ENCODE measurements around the gene TEAD1. TPM values are rescaled to one million over a fixed set of nuclear protein-coding genes. Genes with fewer than 3 reads are reported as not detected.
A peak's percentile ranks its signal among the peaks of the same experiment; 100 is the strongest.

The TEAD1 gene
- total and polyA plus RNA-seq, 3 experiments from 2014 or later, result 0.59 to 0.89 TPM; not detected in 1

DNA sequence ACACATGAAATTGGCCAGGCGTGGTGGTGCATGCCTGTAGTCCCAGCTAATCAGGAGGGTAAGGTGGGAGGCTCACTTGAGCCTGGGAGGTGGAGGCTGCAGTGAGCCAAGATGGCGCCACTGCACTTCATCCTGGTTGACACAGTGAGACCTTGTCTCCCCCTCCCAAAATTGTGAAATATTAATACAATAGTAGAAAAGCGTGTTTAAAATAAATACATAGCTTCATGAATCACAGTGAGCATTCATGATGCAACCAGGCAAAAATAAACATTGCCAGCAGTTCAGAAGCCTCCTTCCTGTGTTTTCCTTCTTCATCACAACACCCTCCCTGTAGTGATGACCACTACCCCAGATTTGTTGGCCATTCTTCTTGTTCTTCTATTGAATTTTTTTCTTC lies 4.3 kb upstream of the TEAD1 start:
- ChIA-PET CTCF (no interaction called here), POLR2A (no interaction called here)
- H3K36me3 ChIP-seq (ENCODE audit: insufficient read depth, low read length), result no peaks in the 10 kb centered on the region
- Mint-ChIP-seq H3K4me1 (peaks cover 9 to 17% (median 14%) of the 10 kb centered on the region in 3 donors), H3K4me3 (no peak overlapping the region), H3K27me3 (peaks cover 43 to 68% of the 10 kb centered on the region in 2 donors), H3K9me3 (peaks cover 0 to 12% (median 4%) of the 10 kb centered on the region in 5 donors), H3K36me3 (peaks cover 0 to 8% (median 0%) of the 10 kb centered on the region in 3 donors), H3K27ac (no peak overlapping the region)
- no peak overlapping the region for H3K27ac ChIP-seq (ENCODE audit: low read depth, low read length)
- peaks cover 32% of the 10 kb centered on the region for H3K27me3 ChIP-seq (ENCODE audit: insufficient read depth, low read length, poor library complexity, severe bottlenecking)
- H3K4me3 ChIP-seq (ENCODE audit: low read length), result no peak overlapping the region
- no peak for DNase-seq
- H3K9me3 ChIP-seq (ENCODE audit: low read length), result no peaks in the 10 kb centered on the region
- peaks cover 11% of the 10 kb centered on the region for H3K4me1 ChIP-seq (ENCODE audit: insufficient read depth, low read length)

DNA sequence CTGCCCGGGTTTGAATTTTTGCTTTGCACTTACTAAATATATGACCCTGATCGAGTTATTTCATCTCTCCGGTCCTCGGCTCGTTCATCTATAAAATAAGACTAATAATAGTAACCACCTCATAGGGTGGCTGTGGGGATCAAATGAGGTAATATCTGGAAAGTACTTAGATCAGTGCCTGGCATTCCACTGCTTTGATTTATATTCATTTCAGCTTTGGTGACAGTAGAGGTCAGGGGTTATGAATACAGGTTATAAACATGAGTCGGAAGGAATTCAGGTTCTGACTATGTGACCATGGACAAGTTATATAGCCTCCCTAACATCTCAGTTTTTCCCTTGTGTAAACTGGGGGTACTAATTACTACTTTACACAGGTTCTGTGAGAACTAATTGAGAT lies 2.9 kb upstream of the TEAD1 start:
- peaks cover 0 to 8% (median 0%) of the 10 kb centered on the region in 3 donors for H3K36me3 Mint-ChIP-seq
- Histone ChIP-seq H3K36me3 (ENCODE audit: insufficient read depth, low read length) (no peaks in the 10 kb centered on the region), H3K27ac (ENCODE audit: low read depth, low read length) (no peak overlapping the region), H3K27me3 (ENCODE audit: insufficient read depth, low read length, poor library complexity, severe bottlenecking) (peaks cover 38% of the 10 kb centered on the region), H3K9me3 (ENCODE audit: low read length) (no peaks in the 10 kb centered on the region), H3K4me3 (ENCODE audit: low read length) (no peak overlapping the region), H3K4me1 (ENCODE audit: insufficient read depth, low read length) (peaks cover 11% of the 10 kb centered on the region)
- peaks cover 53 to 70% of the 10 kb centered on the region in 2 donors for H3K27me3 Mint-ChIP-seq
- peaks cover 0 to 10% (median 4%) of the 10 kb centered on the region in 5 donors for H3K9me3 Mint-ChIP-seq
- no peak overlapping the region for H3K4me3 Mint-ChIP-seq
- no peak for DNase-seq
- H3K27ac Mint-ChIP-seq, result no peak overlapping the region
- ChIA-PET CTCF (no interaction called here), POLR2A (no interaction called here)
- H3K4me1 Mint-ChIP-seq, result peaks cover 11 to 21% (median 20%) of the 10 kb centered on the region in 3 donors

DNA sequence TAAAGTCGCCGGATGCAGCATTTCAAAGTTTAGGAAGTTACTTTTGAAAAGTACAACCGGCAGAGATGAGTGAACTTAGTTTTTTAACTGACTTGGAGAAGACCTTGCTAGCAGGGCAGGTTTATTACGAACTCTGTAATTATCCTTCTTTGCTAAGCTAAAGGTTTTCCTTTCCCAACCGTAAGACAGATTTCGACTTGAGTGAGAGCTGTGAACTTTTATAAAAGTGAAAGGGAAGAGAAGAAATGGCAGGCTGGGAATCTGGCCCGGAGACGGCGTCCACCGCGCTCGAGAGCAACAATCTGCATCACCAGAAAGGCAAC lies 659 bp upstream of the TEAD1 start:
- peak overlapping the region; percentile 68 for H3K27ac ChIP-seq (ENCODE audit: low read depth, low read length)
- Mint-ChIP-seq H3K9me3 (peaks cover 0 to 8% (median 4%) of the 10 kb centered on the region in 5 donors), H3K36me3 (peaks cover 0 to 5% (median 0%) of the 10 kb centered on the region in 3 donors), H3K4me1 (peaks cover 11 to 21% (median 20%) of the 10 kb centered on the region in 3 donors), H3K4me3 (peak overlapping the region; percentile 66 to 87 (median 82)), H3K27ac (peak overlapping the region in 3 of 8 donors; percentile 30 to 74 (median 31)), H3K27me3 (peaks cover 64 to 74% of the 10 kb centered on the region in 2 donors)
- POLR2A ChIA-PET, result interaction anchor here (0.5 kb wide), 1 partner anchor 830 kb away, joined by 3 read pairs; no protein-coding TSS in a partner anchor
- peaks cover 11% of the 10 kb centered on the region for H3K4me1 ChIP-seq (ENCODE audit: insufficient read depth, low read length)
- H3K36me3 ChIP-seq (ENCODE audit: insufficient read depth, low read length), result no peaks in the 10 kb centered on the region
- no peaks in the 10 kb centered on the region for H3K9me3 ChIP-seq (ENCODE audit: low read length)
- peaks cover 38% of the 10 kb centered on the region for H3K27me3 ChIP-seq (ENCODE audit: insufficient read depth, low read length, poor library complexity, severe bottlenecking)
- CTCF ChIA-PET, result no interaction called here
- no peak for DNase-seq
- peak overlapping the region; percentile 61 for H3K4me3 ChIP-seq (ENCODE audit: low read length)

DNA sequence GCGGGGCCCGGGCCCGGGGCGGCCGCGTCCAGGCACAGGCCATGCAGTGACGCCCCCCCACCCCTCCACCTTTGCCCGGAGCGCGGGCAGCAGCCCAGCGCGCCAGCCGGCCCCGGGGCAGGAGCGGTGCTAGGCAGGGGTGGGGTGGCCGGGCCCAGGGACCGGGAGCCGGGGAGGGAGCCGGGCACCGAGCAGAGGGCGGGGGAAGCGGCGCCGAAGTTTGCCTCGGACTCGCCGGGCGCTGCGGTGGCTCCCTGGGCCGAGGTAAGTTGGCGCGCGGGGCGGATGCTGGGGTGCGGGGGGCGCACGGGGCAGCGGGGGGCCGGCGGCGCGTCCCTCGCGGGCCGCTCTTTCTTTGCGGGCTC lies 332 bp downstream of the TEAD1 start:
- peaks cover 63 to 74% of the 10 kb centered on the region in 2 donors for H3K27me3 Mint-ChIP-seq
- no peaks in the 10 kb centered on the region for H3K36me3 Mint-ChIP-seq
- no peak overlapping the region for H3K27ac Mint-ChIP-seq
- H3K4me1 ChIP-seq (ENCODE audit: insufficient read depth, low read length), result peaks cover 11% of the 10 kb centered on the region
- POLR2A ChIA-PET, result no interaction called here
- H3K9me3 Mint-ChIP-seq, result peaks cover 0 to 3% (median 0%) of the 10 kb centered on the region in 5 donors
- H3K4me3 ChIP-seq (ENCODE audit: low read length), result no peak overlapping the region
- DNase-seq, result no peak
- H3K9me3 ChIP-seq (ENCODE audit: low read length), result no peaks in the 10 kb centered on the region
- no peaks in the 10 kb centered on the region for H3K36me3 ChIP-seq (ENCODE audit: insufficient read depth, low read length)
- H3K4me3 Mint-ChIP-seq, result no peak overlapping the region
- H3K27me3 ChIP-seq (ENCODE audit: insufficient read depth, low read length, poor library complexity, severe bottlenecking), result peaks cover 38% of the 10 kb centered on the region
- H3K4me1 Mint-ChIP-seq, result peaks cover 11 to 21% (median 20%) of the 10 kb centered on the region in 3 donors
- H3K27ac ChIP-seq (ENCODE audit: low read depth, low read length), result no peak overlapping the region
- CTCF ChIA-PET, result no interaction called here

DNA sequence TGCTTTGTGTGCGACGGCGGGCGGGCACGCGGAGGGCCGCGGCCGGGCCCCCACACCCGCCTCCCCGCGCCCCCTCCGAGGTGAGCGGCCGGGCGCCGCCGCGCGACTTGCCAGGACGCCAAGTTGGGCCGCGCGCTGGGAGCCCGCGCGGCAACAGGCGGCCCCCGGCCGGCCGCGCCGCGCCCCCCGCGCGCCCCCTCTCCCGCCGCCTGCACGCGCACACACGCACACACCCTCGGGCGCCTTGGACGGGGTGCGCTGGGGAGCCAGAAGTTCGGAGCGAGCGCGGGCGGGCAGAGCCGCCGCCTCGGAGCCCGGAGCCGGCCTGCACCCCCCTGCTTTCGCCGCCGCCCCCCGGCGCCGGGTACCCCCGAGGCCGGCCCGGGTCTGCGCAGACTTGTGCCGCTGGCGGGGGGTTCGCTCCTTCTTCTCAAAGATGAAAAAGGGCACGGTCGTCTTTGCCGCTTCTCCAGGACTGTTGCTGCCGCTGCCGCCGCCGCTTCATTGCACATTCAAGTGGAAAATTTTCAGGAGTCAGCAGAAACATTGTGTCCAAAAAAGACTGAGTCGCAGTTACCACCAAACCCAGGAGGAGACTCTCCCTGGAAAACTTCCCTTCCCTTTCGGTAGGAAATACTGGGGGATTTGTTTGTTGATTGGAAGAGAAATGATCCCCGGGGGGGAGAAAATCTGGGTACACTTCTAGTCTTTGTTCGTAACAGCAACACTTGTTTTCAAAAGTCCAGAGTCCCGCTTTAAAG lies 895 bp downstream of the TEAD1 start:
- peaks cover 0 to 3% (median 0%) of the 10 kb centered on the region in 5 donors for H3K9me3 Mint-ChIP-seq
- H3K27ac ChIP-seq (ENCODE audit: low read depth, low read length), result no peak overlapping the region
- H3K36me3 ChIP-seq (ENCODE audit: insufficient read depth, low read length), result no peaks in the 10 kb centered on the region
- H3K4me1 ChIP-seq (ENCODE audit: insufficient read depth, low read length), result peaks cover 11% of the 10 kb centered on the region
- H3K4me3 ChIP-seq (ENCODE audit: low read length), result no peak overlapping the region
- peaks cover 34% of the 10 kb centered on the region for H3K27me3 ChIP-seq (ENCODE audit: insufficient read depth, low read length, poor library complexity, severe bottlenecking)
- H3K27ac Mint-ChIP-seq, result peak overlapping the region in 1 of 8 donors; percentile 57
- H3K27me3 Mint-ChIP-seq, result peaks cover 65 to 74% of the 10 kb centered on the region in 2 donors
- no peaks in the 10 kb centered on the region for H3K36me3 Mint-ChIP-seq
- CTCF ChIA-PET, result no interaction called here
- H3K4me3 Mint-ChIP-seq, result peak overlapping the region; percentile 63 to 86 (median 78)
- peaks cover 11 to 21% (median 20%) of the 10 kb centered on the region in 3 donors for H3K4me1 Mint-ChIP-seq
- POLR2A ChIA-PET, result no interaction called here
- no peaks in the 10 kb centered on the region for H3K9me3 ChIP-seq (ENCODE audit: low read length)
- peak in 1 of 5 donors; percentile 11 for DNase-seq

DNA sequence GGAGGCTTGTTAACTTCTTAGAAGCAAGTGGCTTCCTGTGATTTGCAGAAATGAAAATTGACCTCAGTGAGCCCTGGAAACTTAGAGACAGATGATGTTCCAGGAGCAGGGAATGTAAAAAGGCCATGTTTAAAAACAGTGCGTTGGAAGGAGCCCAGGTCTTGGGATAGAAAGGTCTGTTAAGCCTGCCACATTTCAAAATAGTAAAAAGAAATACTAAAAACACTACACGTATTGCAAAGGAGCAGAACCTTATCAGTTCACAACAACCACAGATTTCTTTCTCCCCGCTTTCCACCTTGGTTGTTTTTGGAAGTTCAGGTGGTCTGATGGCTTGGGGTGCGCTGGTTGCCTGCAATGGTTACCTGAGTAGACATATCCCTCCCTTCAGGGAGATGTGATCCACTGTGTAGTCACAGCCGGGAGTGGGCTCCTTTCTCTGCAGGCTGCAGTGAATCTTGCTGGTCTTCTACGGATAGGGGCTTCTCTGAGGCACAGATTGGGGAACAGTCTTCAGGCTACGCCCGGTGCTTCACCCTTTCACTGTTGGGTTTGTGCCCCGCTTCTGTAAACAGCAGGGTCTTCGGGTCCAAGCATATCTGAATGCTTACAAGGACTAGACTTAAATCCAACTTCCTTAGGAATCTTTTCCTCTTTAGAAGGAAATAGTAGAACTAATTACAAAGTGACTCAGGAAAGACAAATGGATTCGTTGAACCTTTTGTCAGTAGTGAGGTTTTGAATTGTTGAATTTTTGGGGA lies 1.9 kb downstream of the TEAD1 start:
- peak overlapping the region; percentile 1 to 80 (median 33) for H3K4me3 Mint-ChIP-seq
- peaks cover 67 to 76% of the 10 kb centered on the region in 2 donors for H3K27me3 Mint-ChIP-seq
- Histone ChIP-seq H3K27ac (ENCODE audit: low read depth, low read length) (no peak overlapping the region), H3K9me3 (ENCODE audit: low read length) (no peaks in the 10 kb centered on the region), H3K36me3 (ENCODE audit: insufficient read depth, low read length) (no peaks in the 10 kb centered on the region), H3K27me3 (ENCODE audit: insufficient read depth, low read length, poor library complexity, severe bottlenecking) (peaks cover 24% of the 10 kb centered on the region), H3K4me3 (ENCODE audit: low read length) (no peak overlapping the region), H3K4me1 (ENCODE audit: insufficient read depth, low read length) (peaks cover 18% of the 10 kb centered on the region)
- DNase-seq, result peak in 1 of 5 donors; percentile 7
- ChIA-PET POLR2A (no interaction called here), CTCF (no interaction called here)
- peaks cover 0 to 3% (median 0%) of the 10 kb centered on the region in 5 donors for H3K9me3 Mint-ChIP-seq
- H3K27ac Mint-ChIP-seq, result peak overlapping the region in 1 of 8 donors; percentile 57
- H3K36me3 Mint-ChIP-seq, result peaks cover 0 to 3% (median 0%) of the 10 kb centered on the region in 3 donors
- H3K4me1 Mint-ChIP-seq, result peaks cover 11 to 28% (median 25%) of the 10 kb centered on the region in 3 donors

DNA sequence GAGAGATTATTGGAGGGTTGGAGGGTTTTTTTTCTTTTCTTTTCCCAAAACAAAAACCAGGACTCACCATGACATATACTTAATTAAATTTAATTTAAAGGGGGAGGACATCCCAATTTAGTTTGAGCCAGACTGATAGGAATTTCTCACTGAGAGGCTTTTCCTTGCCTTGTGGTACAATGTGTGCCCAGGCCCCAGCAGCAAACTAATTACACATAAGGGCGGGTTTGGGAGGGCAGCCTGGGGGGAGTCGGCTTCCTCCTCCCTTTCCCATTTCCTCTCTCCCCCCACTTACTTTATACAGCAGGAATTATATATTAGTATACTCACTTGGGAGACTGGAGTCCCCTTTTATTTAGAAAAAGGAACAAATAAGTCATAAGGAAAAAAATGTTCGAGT lies 2.9 kb downstream of the TEAD1 start:
- H3K36me3 ChIP-seq (ENCODE audit: insufficient read depth, low read length), result no peaks in the 10 kb centered on the region
- CTCF ChIA-PET, result no interaction called here
- H3K27me3 ChIP-seq (ENCODE audit: insufficient read depth, low read length, poor library complexity, severe bottlenecking), result peaks cover 14% of the 10 kb centered on the region

DNA sequence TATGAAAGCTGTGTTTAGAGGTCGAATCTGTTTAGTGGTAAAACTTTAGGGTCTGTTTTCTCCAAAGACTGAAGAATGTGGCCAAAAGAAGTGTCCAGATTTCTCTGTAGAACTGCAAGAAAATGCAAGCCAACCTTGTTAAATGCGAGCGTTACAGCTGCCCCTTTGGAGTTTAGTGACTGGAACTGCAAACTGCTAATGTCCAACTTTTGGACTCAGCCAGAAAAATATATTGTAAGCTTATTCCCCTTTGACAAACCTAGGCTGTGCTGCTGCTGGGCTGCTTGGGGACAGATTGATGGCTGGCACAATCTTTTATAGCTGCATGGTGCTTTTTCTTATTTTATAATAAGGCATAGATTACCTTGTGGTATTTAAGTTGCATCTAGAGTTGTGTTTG lies 3.9 kb downstream of the TEAD1 start:
- no peak for DNase-seq
- Mint-ChIP-seq H3K27me3 (peaks cover 62 to 79% of the 10 kb centered on the region in 2 donors), H3K4me1 (peaks cover 9 to 19% (median 18%) of the 10 kb centered on the region in 3 donors), H3K9me3 (peaks cover 0 to 3% (median 0%) of the 10 kb centered on the region in 5 donors), H3K4me3 (no peak overlapping the region), H3K36me3 (peaks cover 0 to 3% (median 0%) of the 10 kb centered on the region in 3 donors), H3K27ac (no peak overlapping the region)
- peaks cover 6% of the 10 kb centered on the region for H3K27me3 ChIP-seq (ENCODE audit: insufficient read depth, low read length, poor library complexity, severe bottlenecking)
- no peak overlapping the region for H3K4me3 ChIP-seq (ENCODE audit: low read length)
- no peak overlapping the region for H3K27ac ChIP-seq (ENCODE audit: low read depth, low read length)
- ChIA-PET POLR2A (no interaction called here), CTCF (no interaction called here)
- H3K4me1 ChIP-seq (ENCODE audit: insufficient read depth, low read length), result peaks cover 14% of the 10 kb centered on the region
- no peaks in the 10 kb centered on the region for H3K36me3 ChIP-seq (ENCODE audit: insufficient read depth, low read length)
- no peaks in the 10 kb centered on the region for H3K9me3 ChIP-seq (ENCODE audit: low read length)

More for the DNA sequence above, 2.9 kb downstream of the TEAD1 start:
- POLR2A ChIA-PET, result no interaction called here
- H3K4me3 Mint-ChIP-seq, result no peak overlapping the region
- peaks cover 11 to 25% (median 24%) of the 10 kb centered on the region in 3 donors for H3K4me1 Mint-ChIP-seq
- DNase-seq, result no peak
- H3K4me1 ChIP-seq (ENCODE audit: insufficient read depth, low read length), result peaks cover 18% of the 10 kb centered on the region
- H3K9me3 ChIP-seq (ENCODE audit: low read length), result no peaks in the 10 kb centered on the region
- no peak overlapping the region for H3K27ac Mint-ChIP-seq
- peaks cover 0 to 3% (median 0%) of the 10 kb centered on the region in 5 donors for H3K9me3 Mint-ChIP-seq
- no peak overlapping the region for H3K4me3 ChIP-seq (ENCODE audit: low read length)
- no peak overlapping the region for H3K27ac ChIP-seq (ENCODE audit: low read depth, low read length)
- H3K36me3 Mint-ChIP-seq, result peaks cover 0 to 3% (median 0%) of the 10 kb centered on the region in 3 donors
- peaks cover 61 to 76% of the 10 kb centered on the region in 2 donors for H3K27me3 Mint-ChIP-seq
